GM21423 (cell line): ENCODE results near the gene TET1.
"Not testable (repeated sequence)": the region's sequence is repeated elsewhere in the genome, so short reads cannot be mapped to it uniquely, and the experiment has no call there.

Experiments
- ATAC-seq: cut with Tn5 transposase; IDR thresholded peaks from one replicate; pipeline ENCODE4 v1.9.1; 2021; ENCODE audit warnings: mild to moderate bottlenecking, moderate library complexity; ENCODE audit not compliant: unreplicated experiment

TET1 gene

DNA sequence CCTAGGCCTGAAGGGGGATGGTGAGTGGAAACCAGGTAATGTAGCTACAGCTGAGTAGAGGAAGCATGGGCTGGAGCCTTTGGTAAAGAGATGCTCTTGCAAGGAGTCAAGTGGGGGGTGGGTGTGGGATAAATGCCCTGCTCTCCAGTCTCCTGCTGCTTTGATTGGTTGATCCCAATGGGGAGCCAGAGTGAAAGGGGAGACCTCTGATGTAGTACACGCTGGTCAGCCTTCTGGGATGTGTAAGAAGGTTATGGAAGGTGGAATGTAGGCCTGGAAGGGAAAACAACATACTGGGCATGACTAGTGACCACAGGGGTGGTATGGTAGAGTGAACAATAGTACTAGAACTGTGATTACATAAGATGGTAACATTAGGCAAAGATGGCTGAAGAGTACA lies 44.3 kb downstream of the TET1 start:
- no peak for ATAC-seq

DNA sequence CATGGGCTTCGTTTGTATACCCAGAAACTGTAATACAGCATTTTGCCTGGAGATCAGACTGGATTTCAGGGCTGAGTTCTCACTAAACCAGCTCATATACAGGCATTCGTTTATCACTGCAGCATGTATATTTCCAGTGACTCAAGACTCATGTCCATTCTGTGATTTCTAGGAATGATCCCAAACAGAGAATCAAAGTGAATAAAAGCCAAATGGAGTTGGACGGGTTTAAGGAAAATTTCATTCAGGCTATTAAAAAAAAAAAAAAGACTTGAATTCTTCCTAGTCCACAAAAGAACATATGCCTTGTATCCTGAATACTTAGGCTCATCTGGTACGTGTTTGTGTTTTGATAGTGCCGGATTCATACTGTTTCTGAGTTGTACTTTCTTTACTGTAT lies 46.8 kb downstream of the TET1 start:
- no peak for ATAC-seq

DNA sequence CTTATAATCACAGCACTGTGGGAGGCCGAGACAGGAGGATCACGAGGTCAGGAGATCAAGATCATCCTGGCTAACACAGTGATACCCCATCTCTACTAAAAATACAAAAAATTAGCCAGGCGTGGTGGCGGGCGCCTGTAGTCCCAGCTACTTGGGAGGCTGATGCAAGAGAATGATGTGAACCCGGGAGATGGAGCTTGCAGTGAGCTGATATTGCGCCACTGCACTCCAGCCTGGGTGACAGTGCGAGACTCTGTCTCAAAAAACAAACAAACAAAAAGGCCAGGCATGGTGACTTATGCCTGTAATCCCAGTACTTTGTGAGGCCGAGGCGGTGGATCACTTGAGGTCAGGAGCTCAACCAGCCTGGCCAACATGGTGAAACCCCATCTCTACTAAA lies 49.9 kb downstream of the TET1 start:
- not testable (repeated sequence) for ATAC-seq

DNA sequence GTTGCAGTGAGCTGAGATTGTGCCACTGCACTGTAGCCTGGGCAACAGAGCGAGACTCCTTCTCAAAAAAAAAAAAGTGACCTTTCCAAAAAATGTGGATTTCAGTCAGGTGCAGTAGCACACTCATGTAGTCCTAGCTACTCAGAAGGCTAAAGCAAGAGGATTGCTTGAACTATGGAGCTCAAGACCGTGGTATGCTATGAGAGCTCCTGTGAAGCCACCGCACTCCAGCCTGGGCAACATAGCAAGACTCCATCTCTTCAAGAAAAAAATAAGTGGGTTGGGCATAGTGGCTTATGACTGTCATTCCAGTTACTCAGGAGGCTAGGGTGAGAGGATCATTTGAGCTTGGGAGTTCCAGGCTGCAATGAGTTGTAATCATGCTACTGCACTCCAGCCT lies 51.1 kb downstream of the TET1 start:
- ATAC-seq, result no peak

DNA sequence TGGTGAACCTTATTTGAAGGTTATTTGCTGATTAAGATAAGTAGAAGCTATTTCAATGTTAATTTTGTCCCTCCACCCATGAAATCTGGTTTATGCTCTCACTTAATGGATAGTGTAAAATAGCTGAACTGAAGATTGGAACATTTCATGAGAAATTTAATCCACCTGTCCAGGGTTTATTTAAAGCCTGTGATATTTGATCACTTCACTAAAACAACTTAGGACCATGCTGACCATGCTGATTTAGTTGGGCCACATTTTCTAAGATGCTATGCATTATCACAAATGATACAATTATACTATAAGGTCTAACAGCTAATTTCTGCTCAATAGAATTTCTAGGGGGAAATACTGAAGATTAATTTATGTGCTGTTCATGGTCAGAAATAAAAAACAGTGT lies 53.8 kb downstream of the TET1 start:
- not testable (repeated sequence) for ATAC-seq

DNA sequence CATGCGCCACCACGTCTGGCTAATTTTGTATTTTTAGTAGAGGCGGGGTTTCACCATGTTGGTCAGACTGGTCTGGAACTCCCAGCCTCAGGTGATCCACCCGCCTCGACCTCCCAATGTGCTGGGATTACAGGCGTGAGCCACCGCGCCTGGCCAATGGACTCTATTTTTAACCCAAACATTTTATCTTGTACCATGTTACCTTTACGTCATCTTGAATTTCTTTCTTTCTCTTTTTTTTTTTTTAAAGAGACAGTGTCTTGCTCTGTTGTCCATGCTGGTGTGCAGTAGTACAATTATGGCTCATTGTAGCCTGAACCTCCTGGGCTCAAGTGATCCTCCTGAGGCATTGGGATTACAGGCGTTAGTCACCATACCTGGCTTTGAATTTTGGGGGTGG lies 57.6 kb downstream of the TET1 start:
- not testable (repeated sequence) for ATAC-seq

DNA sequence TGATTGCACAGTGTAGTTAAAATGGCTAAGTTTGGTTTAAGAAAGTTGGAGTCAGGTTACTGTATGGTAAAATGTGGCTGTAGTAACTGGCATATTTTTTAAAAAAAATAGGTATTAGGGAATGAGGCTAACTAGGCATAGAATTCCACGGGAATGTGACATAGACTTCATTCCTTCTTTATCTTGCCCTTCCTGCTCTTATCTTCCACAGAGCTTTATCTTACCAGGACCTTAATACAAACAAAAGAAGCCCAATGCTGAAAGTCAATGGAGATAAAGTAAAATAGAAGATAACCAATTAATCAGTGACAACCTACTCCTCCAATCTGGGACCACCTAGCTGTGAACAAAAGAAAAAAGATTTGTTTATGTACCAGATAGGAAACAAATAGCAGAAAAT lies 58.1 kb downstream of the TET1 start:
- ATAC-seq, result no peak

DNA sequence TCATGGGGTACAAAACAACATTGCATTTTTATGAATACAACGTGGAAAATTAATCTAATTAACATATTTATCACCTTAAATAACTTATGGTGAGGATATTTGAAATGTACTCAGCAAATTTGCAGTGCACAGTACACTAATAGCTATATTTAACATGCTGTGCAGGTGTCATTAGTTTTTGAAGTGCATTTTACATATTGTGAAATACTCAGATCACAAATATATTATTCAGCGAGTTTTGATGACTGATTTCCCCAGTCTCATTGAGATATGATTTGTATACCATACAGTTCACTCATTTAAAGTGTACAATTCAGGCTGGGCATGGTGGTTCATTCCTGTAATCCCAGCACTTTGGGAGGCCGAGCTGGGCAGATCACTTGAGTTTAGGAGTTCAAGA lies 59.5 kb downstream of the TET1 start:
- ATAC-seq, result no peak

DNA sequence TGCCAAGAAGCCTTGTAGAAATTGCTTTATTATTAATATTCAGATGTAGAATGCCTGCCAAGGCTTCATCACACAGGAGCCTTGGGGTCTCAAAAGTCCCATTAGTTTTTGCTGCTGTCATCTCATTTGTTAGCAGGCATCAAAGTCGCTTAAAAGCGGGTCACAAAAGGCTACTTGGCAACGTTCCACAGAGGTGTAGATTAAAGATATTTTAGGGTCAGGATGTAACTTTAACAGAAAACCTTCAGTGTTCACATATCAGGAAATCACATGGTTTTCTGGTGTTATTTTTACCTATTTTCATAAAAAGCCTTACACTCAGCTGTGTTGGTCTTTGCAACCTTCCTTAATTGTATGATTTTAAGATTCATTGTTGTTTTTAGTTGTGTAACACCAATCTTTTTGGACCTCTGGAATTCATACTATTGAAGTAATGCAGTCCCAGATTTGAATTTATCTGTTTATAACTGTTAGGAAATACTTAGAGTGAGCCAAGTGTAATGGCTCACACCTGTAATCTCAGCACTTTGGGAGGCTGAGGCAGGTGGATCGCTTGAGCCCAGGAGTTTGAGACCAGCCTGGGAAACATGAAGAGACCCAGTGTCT lies 65.3 kb downstream of the TET1 start:
- ATAC-seq, result no peak

DNA sequence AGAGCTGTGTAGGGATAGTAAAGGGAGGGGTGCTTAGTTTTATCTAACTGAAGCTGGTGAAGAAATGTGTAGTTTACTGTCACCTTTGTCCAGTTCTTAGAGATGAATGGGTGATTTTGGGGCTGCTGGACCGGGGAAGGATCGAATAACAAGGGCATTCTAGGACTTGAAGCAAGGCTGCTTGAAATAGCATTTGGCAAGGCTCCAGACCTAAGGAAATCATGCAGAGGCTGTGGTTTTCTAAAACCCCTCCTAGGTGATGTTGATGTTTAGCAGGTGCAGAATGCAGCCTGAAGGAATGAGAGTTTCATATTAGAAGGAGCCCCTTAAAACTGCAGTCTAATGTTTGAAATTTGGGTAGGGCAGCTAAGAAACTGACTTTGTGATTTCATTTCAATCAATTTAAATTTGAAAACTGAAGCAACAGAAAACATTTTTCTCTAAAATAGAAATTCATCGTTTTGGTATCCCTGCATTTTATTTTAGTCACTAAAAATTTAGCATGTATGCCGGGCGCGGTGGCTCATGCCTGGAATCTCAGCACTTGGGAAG lies 68.5 kb downstream of the TET1 start:
- no peak for ATAC-seq

DNA sequence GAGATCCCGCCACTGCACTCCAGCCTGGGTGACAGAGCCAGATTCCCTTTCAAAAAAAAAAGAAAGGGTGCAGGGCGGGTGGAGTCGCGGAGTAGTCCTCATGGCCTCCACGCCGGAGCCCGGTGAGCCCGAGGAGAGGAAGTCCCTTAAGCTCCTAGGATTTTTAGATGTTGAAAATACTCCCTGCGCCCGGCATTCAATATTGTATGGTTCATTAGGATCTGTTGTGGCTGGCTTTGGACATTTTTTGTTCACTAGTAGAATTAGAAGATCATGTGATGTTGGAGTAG lies 72.1 kb downstream of the TET1 start:
- ATAC-seq, result not testable (repeated sequence)

DNA sequence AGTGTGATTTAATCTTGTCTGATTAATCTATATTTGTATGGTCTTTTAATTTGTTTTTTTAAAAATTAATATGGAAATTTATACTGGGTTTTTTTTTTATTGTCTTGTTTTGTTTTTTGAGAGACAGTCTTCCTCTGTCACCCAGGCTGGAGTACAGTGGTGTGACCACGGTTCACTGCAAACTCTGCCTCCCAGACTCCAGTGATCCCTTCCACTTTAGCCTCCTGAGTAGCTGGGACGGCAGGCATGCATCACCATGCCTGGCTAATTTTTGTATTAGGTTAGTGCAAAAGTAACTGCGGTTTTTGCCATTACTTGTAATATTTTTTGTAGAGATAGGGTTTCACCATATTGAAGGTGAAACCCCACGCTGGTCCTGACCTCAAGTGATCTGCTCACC lies 73.1 kb downstream of the TET1 start:
- no peak for ATAC-seq

DNA sequence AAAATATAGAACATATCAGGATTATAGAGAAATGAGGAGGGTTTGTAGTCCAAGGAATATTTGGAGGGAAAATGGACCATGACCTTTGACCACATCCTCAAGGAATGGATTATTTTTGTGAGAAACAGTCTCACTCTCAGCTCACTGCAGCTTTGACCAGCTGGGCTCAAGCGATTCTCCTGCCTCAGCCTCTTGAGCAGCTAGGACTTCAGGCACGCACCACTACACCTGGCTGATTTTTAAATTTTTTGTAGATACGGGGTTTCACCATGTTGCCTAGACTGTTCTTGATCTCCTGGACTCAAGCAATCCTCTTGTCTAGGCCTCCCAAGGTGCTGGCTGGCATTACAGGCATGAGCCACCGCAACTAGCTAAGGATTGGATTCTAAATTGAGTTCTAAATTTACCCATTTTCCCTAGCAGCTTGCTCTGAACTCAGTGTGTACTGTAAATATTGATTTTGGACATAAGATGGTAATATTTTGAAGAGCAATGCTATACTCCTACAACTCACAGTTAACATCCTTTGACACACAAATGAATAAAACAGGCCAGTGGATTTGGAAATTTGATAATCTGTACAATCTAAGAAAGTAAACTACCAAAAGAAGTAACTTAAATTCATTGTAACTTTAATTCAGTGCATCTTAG lies 73.8 kb downstream of the TET1 start:
- no peak for ATAC-seq

DNA sequence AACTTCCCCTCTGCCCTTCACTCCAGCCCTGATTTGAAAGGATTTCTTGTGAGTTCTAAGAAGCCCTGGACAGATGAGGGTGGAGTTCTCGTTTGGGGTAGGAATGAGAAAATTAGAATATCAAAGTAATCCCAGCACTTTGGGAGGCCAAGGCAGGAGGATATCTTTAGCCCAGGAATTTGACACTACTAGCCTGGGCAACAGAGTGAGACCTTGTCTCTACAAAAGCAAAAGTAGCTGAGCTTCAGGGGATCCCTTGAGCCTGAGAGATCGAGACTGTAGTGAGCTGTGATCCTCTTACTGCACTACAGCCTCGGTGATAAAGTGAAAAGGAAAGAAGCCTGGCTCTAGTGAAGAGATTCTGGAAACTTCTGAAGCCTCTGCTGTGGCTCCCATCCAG lies 76.2 kb downstream of the TET1 start:
- ATAC-seq, result no peak

DNA sequence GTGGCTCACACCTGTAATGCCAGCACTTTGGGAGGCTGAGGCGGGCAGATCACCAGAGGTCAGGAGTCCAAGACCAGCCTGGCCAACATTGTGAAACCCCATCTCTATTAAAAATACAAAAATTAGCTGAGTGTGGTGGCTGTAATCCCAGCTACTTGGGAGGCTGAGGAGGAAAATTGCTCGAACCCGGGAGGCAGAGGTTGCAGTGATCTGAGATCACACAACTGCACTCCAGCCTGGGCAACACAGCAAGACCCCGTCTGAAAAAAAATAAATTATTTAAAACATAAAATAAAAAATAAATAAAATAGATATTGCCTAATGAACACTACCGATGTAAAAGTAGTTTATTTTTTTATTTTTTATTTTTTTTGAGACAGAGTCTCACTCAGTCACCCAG lies 83.4 kb downstream of the TET1 start:
- not testable (repeated sequence) for ATAC-seq

DNA sequence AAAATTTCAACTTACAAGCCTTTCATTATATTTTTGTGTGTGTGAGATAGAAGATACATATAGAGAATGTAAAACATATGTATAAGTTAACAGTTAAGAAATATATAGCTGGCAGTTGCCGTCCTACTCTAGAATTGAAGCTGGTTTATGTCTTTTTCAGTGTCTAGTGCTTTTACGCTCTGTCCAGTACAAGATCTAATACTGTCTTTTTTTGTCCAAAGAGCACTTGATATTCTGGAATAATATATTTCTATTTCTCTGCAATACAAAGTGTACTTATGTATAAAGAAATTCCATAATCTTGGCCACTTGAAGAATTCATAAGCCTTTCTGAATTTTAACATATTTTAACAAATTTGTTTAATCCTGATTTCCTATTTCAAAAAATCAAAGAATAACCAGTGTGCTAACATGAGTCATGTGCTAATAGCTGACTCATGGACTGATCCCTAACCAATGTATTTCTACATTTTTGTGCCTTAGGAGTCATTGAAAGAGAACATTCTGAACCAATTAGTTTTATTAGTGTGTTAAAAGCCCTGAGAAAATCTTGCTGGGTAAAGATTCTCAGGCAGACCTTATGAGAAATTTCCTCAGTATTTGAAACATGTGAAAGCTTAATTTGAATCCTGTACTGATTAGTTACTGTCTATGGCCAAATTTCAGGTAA lies 87.7 kb downstream of the TET1 start:
- no peak for ATAC-seq

DNA sequence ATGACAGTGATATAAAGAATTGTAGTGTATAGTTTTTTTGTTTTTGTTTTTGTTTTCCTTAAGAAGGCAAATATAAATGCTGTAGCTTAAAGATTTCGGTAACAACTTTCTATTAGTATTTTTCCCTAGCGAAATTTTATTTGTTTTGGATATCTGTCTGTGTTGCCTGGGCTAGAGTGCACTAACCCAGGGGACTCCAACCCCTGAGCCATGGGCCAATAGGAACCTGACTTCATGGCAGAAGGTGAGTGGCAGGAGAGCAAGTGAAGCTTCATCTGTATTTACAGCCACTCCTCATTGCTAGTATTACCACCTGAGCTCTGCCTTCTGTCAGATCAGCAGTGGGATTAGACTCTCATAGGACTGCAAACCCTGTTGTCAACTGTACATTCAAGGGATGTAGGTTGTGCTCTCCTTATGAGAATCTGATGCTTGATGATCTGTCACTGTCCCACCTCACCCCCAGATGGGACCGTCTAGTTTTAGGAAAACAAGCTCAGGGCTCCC lies 95.5 kb downstream of the TET1 start:
- ATAC-seq, result no peak

DNA sequence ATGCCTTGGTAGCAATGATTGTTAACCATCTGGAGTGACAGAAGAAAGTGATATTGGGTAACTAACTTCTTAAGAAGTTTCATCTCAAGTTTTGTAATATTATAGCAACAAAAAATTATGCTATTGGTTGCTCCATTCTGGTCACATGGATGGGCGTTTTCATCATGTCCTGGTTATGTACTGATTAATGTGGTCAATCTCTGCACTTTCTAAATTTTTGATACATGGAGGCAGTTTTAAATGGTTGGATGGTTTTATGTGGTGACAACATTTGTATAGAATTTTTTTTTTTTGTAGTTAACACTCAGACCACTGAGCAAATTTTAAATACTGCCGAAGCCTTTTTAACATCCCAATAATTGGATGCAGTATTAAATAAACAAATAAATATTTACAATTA lies 105.7 kb downstream of the TET1 start:
- ATAC-seq, result no peak

DNA sequence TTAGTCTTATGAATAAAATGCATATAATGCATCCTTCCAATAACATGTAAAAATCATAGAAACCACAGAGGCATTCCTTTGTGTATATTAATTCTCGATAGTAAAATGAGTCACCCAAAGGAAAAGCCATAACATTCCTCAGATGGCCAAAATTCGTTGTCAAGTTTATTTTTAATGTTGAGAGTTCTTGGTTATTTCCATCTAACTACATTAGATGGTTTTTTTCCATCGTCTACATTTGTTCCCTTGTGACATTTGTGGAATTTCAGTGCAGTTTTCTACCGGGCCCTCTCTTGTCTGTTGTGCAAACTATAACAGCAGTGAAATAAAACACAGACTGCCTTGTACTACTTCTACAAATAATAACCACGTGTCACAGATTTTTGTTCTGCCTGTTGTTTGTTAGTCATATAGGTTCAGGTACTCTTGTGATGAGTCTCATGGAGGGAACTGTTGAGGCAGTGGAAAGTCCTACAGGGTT lies 106.2 kb downstream of the TET1 start:
- ATAC-seq, result no peak

DNA sequence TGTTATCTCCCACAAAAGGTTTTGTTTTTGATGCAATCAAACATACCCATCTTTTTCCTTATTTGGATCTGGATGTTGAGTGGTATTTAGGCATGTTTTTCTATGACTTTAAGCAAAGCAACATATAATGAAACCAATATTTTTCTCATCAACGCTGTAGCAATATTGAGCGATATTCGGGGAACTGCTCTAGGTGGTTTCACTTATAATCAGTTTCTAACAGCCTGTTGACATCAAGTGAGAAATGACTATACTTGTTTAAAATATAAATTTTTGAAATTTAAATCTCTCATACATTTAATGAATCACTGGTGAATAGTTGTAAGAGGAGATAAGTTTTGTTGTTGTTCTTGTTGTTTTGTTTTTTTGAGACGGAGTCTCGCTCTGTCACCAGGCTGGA lies 108.1 kb downstream of the TET1 start:
- ATAC-seq, result no peak

DNA sequence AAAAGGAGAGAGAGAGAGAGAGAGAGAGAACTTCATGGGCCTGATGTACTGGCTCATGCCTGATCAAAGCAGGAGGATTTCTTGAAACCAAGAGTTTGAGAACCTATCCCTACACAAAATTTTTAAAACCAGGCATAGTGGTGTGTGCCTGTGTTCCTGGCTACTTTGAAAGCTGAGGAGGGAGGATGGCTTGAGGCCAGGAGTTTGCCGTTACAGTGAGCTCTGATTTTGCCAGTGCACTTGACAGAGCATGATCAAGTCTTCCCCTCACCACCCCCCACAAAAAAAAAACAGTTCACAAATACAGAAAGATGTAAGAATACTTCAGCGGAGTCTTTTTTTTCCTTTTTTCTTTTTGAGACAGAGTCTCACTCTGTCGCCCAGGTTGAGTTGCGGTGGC lies 108.8 kb downstream of the TET1 start:
- ATAC-seq, result no peak

DNA sequence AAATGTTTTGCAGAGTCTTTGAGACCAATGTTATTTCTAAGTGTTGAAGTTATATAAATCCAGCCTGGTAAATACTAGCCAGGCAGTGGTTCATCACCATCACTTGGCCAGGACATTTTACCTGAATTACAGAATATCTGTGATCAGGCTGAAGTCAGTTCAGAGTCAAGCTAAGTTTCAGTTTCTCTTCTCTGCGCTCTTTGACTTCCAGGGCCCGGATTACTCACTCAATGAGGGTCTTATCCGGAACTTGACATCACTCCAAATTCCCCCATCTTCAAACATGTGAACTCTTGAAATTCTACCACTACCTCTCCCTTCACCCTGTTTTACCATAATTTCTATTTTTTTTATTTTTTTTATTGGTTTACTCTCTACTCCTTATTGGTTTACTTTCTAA lies 124.3 kb downstream of the TET1 start:
- no peak for ATAC-seq
